Stimulated activated CD8-positive, alpha-beta memory T cell treated with anti-CD3 and anti-CD28 coated beads, Interleukin-7, amount 100 ng/mL, for 48 hours (primary cell): ENCODE results near the gene ZFTA.
A peak's percentile ranks its signal among the peaks of the same experiment; 100 is the strongest.
"Not testable (repeated sequence)": the region's sequence is repeated elsewhere in the genome, so short reads cannot be mapped to it uniquely, and the experiment has no call there.

Experiments
- DNase-seq, 2 donors: peaks; one replicate each; pipeline ENCODE4 v3.0.0-alpha.2; 2020; ENCODE audit warnings: low read depth in 1 of 2; ENCODE audit errors: extremely low read depth in 1 of 2

The ZFTA gene

GRCh38 chr11:63768237-63769041 is at the start of gene ZFTA:
Gene ZFTA, minus strand, starts transcription at chr11:63768775. Its CDS starts 153 bp downstream, at chr11:63768622.
- DNase-seq, result peak; percentile 34 to 38

- DNase-seq, result no peak
These were observed 49.4 kb upstream of the ZFTA start for GRCh38 chr11:63817758-63818498.

- no peak for DNase-seq
These were observed 48.2 kb upstream of the ZFTA start for GRCh38 chr11:63816732-63817131.

GRCh38 chr11:63816166-63816565 is 47.6 kb upstream of the ZFTA start:
- no peak for DNase-seq

- no peak for DNase-seq
These were observed 45.8 kb upstream of the ZFTA start for GRCh38 chr11:63814383-63814736.

- no peak for DNase-seq
These were observed 45.2 kb upstream of the ZFTA start for GRCh38 chr11:63813563-63814382.

GRCh38 chr11:63813035-63813562 is 44.5 kb upstream of the ZFTA start, which contains the start of gene SPINDOC:
Gene SPINDOC, plus strand, starts transcription at chr11:63813456. Its CDS starts 231 bp downstream, at chr11:63813687.
- DNase-seq, result peak; percentile 56 to 61

- no peak for DNase-seq
These were observed 42.9 kb upstream of the ZFTA start for GRCh38 chr11:63811522-63811921.

- not testable (repeated sequence) for DNase-seq
These were observed 41.8 kb upstream of the ZFTA start for GRCh38 chr11:63810383-63810782.

- DNase-seq, result no peak
These were observed 37.4 kb upstream of the ZFTA start for GRCh38 chr11:63805844-63806415.

- DNase-seq, result no peak
These were observed 35.7 kb upstream of the ZFTA start for GRCh38 chr11:63804259-63804658.

- DNase-seq, result no peak
These were observed 34.3 kb upstream of the ZFTA start for GRCh38 chr11:63802637-63803414.

- DNase-seq, result no peak
These were observed 32.3 kb upstream of the ZFTA start for GRCh38 chr11:63800921-63801320.

GRCh38 chr11:63795066-63795465 is 26.5 kb upstream of the ZFTA start:
- no peak for DNase-seq

- DNase-seq, result no peak
These were observed 24.6 kb upstream of the ZFTA start for GRCh38 chr11:63793161-63793560.

- no peak for DNase-seq
These were observed 23.1 kb upstream of the ZFTA start for GRCh38 chr11:63791495-63792167.

- no peak for DNase-seq
These were observed 17.2 kb upstream of the ZFTA start for GRCh38 chr11:63785823-63786222.

GRCh38 chr11:63783925-63784592 is 15.5 kb upstream of the ZFTA start:
- no peak for DNase-seq

GRCh38 chr11:63782749-63783148 is 14.2 kb upstream of the ZFTA start:
- DNase-seq, result no peak
